Measurements from ENCODE around the gene COL27A1. TPM values are rescaled to one million over a fixed set of nuclear protein-coding genes. Genes with fewer than 3 reads are reported as not detected.

COL27A1 gene
- total RNA-seq, 1 experiment from 2014 or later, result 12.0 TPM

- Histone ChIP-seq H4K20me1 (ENCODE audit: insufficient read depth) (no peaks in the 10 kb centered on the region), H3K36me3 (ENCODE audit: control insufficient read depth in 1 of 2, insufficient read depth in 2 of 2, low read length in 2 of 2) (no peaks in the 10 kb centered on the region), H3K4me1 (ENCODE audit: control insufficient read depth in 1 of 2, insufficient read depth in 2 of 2, low read length in 2 of 2) (no peaks in the 10 kb centered on the region), H3K79me2 (ENCODE audit: insufficient read depth, low read length) (no peaks in the 10 kb centered on the region), H3K4me3 (replicated peaks in 1 of 2; ENCODE audit: low read depth in 1 of 2, low read length in 2 of 2) (no peak overlapping the region), H3K9me3 (ENCODE audit: control insufficient read depth in 1 of 2, insufficient read depth in 1 of 2, low read depth in 1 of 2, low read length in 2 of 2) (no peaks in the 10 kb centered on the region), H2AFZ (ENCODE audit: low read depth, low read length, poor library complexity, severe bottlenecking) (no peak overlapping the region), H3K4me2 (ENCODE audit: low read length) (no peak overlapping the region), H3K27ac (ENCODE audit: low read depth, low read length) (no peak overlapping the region), H3K27me3 (ENCODE audit: insufficient read depth, low read length) (no peaks in the 10 kb centered on the region), H3K9ac (ENCODE audit: low read length) (no peak overlapping the region), H3K9me2 (ENCODE audit: insufficient read depth) (no peaks in the 10 kb centered on the region)
- no peak for TF ChIP-seq ZNF274 (IDR thresholded peaks at IDR 0.05; ENCODE audit: low read depth, low read length)
- TF ChIP-seq MAX (IDR thresholded peaks at IDR 0.05), result no peak
- no peak for TF ChIP-seq JUND (IDR thresholded peaks at IDR 0.05)
- TF ChIP-seq RAD21 (IDR thresholded peaks at IDR 0.05; ENCODE audit: low read depth), result no peak
- no peak for TF ChIP-seq EZH2phosphoT487 (IDR thresholded peaks at IDR 0.05; ENCODE audit: borderline replicate concordance)
- ChIA-PET POLR2A (no interaction called here), RAD21 (ENCODE audit: low non-redundant PET in 1 of 2, low total read pairs in 2 of 2, uncharacterized antibody in 2 of 2, unreplicated experiment in 2 of 2) (no interaction called here), CTCF (no interaction called here)
- ATAC-seq (no peak), DNase-seq (ENCODE audit: low read depth, low spot score) (no peak)
- intact Hi-C loops (cut with micrococcal nuclease), result loop anchor here (5.0 kb wide), 1 partner anchor 674 kb away; no protein-coding TSS in a partner anchor
- no TSS peak for BruUV-seq (replicated peaks)
These were observed 182.8 kb downstream of the COL27A1 start for GRCh38 chr9:114338187-114338586.

- BruUV-seq (replicated peaks), result no TSS peak
- DNase-seq (ENCODE audit: low read depth, low spot score) (no peak), ATAC-seq (peak; percentile 93)
- ChIA-PET POLR2A (no interaction called here), CTCF (interaction anchor here (1.0 to 1.6 kb wide), 2 partner anchors 48 to 314 kb away, joined by 3 read pairs; no protein-coding TSS in a partner anchor), RAD21 (ENCODE audit: low non-redundant PET in 1 of 2, low total read pairs in 2 of 2, uncharacterized antibody in 2 of 2, unreplicated experiment in 2 of 2) (no interaction called here)
- H2AFZ ChIP-seq (ENCODE audit: low read depth, low read length, poor library complexity, severe bottlenecking), result no peak overlapping the region
- H3K36me3 ChIP-seq (ENCODE audit: control insufficient read depth in 1 of 2, insufficient read depth in 2 of 2, low read length in 2 of 2), result peaks cover 0 to 2% of the 10 kb centered on the region in 2 experiments; a peak in 1 of 4 replicates
- no peak overlapping the region for H3K4me3 ChIP-seq (replicated peaks in 1 of 2; ENCODE audit: low read depth in 1 of 2, low read length in 2 of 2)
- H4K20me1 ChIP-seq (ENCODE audit: insufficient read depth), result no peaks in the 10 kb centered on the region
- no peaks in the 10 kb centered on the region for H3K27me3 ChIP-seq (ENCODE audit: insufficient read depth, low read length)
- no peaks in the 10 kb centered on the region for H3K4me1 ChIP-seq (ENCODE audit: control insufficient read depth in 1 of 2, insufficient read depth in 2 of 2, low read length in 2 of 2)
- no peaks in the 10 kb centered on the region for H3K79me2 ChIP-seq (ENCODE audit: insufficient read depth, low read length)
- H3K9me2 ChIP-seq (ENCODE audit: insufficient read depth), result no peaks in the 10 kb centered on the region
- TF ChIP-seq YY1 (IDR thresholded peaks at IDR 0.05; ENCODE audit: extremely low read depth, insufficient replicate concordance, low read depth, low read length), result no peak
- peak; percentile 42 to 96 (median 94); a peak in 5 of 6 replicates for TF ChIP-seq CTCF (IDR thresholded peaks at IDR 0.05 in 2 of 3, conservative IDR thresholded peaks at IDR 0.05 in 1 of 3; ENCODE audit: borderline replicate concordance in 1 of 3, insufficient read depth in 1 of 3, low read depth in 2 of 3, low read length in 2 of 3)
- peak; percentile 75 for TF ChIP-seq RAD21 (IDR thresholded peaks at IDR 0.05; ENCODE audit: low read depth)
- no peak overlapping the region for H3K27ac ChIP-seq (ENCODE audit: low read depth, low read length)
- no peak overlapping the region for H3K4me2 ChIP-seq (ENCODE audit: low read length)
- no peak overlapping the region for H3K9ac ChIP-seq (ENCODE audit: low read length)
- intact Hi-C loops (cut with micrococcal nuclease), result loop anchor here (1.0 to 5.0 kb wide), 2 partner anchors 314 to 673 kb away; no protein-coding TSS in a partner anchor
- H3K9me3 ChIP-seq (ENCODE audit: control insufficient read depth in 1 of 2, insufficient read depth in 1 of 2, low read depth in 1 of 2, low read length in 2 of 2), result no peaks in the 10 kb centered on the region
These were observed 184.0 kb downstream of the COL27A1 start for GRCh38 chr9:114339130-114339908.

Data from HCT116 (cell line).